GM23338 (cell line): ENCODE measurements around the gene USP6NL. TPM values are rescaled to one million over a fixed set of nuclear protein-coding genes. Genes with fewer than 3 reads are reported as not detected.
A peak's percentile ranks its signal among the peaks of the same experiment; 100 is the strongest.

Experiments used
- ATAC-seq: fragments of 200-7000 bp; cut with Tn5 transposase; 3 replicates; pipeline ENCODE4 v1.9.1; 2020
- DNase-seq: peaks from one replicate; pipeline ENCODE4 v3.0.0-alpha.2; 2015; ENCODE audit warnings: low spot score
- H2AFZ ChIP-seq: fragments of 200-600 bp; sonication (generic); 2 replicates; pipeline ENCODE4 v1.8.0; 2016; ENCODE audit warnings: antibody characterized with exemption, mild to moderate bottlenecking, moderate library complexity
- H3F3A ChIP-seq: fragments of 200-600 bp; sonication (generic); replicated peaks from 2 replicates; pipeline ENCODE4 v1.8.0; 2017; ENCODE audit warnings: antibody characterized with exemption, mixed run types, low read depth
- H3K27ac ChIP-seq: fragments of 200-600 bp; sonication (generic); 2 replicates; pipeline ENCODE4 v1.6.1; 2016; ENCODE audit warnings: low read depth
- H3K27me3 ChIP-seq: fragments of 200-600 bp; sonication (generic); 2 replicates; pipeline ENCODE4 v1.8.0; 2016; ENCODE audit warnings: mild to moderate bottlenecking, mixed run types, moderate library complexity; ENCODE audit not compliant: insufficient read depth
- H3K36me3 ChIP-seq: fragments of 200-600 bp; sonication (generic); 2 replicates; pipeline ENCODE4 v1.8.0; 2016; ENCODE audit warnings: mild to moderate bottlenecking; ENCODE audit not compliant: insufficient read depth
- H3K4me1 ChIP-seq: fragments of 200-600 bp; sonication (generic); 2 replicates; pipeline ENCODE4 v1.8.0; 2016; ENCODE audit warnings: mild to moderate bottlenecking, moderate library complexity; ENCODE audit not compliant: insufficient read depth
- H3K4me2 ChIP-seq: fragments of 200-600 bp; sonication (generic); 2 replicates; pipeline ENCODE4 v1.7.1; 2017; ENCODE audit warnings: mixed run types
- H3K4me3 ChIP-seq: fragments of 200-600 bp; sonication (generic); 2 replicates; pipeline ENCODE4 v1.6.1; 2016; ENCODE audit warnings: mixed run types
- H3K79me2 ChIP-seq: fragments of 200-600 bp; sonication (generic); replicated peaks from 2 replicates; pipeline ENCODE4 v1.8.0; 2017; ENCODE audit warnings: mild to moderate bottlenecking; ENCODE audit not compliant: insufficient read depth
- H3K9me2 ChIP-seq: fragments of 200-600 bp; sonication (generic); 2 replicates; pipeline ENCODE4 v1.8.0; 2017; ENCODE audit not compliant: insufficient read depth
- H4K20me1 ChIP-seq: fragments of 200-600 bp; sonication (generic); replicated peaks from 2 replicates; pipeline ENCODE4 v1.8.0; 2017; ENCODE audit warnings: mild to moderate bottlenecking; ENCODE audit not compliant: insufficient read depth
- H3K27ac Mint-ChIP-seq: 2 replicates; pipeline ENCODE4 v1.8.0; 2020; ENCODE audit warnings: inconsistent platforms, mild to moderate bottlenecking, moderate library complexity, mixed read lengths
- H3K27me3 Mint-ChIP-seq: 3 replicates; pipeline ENCODE4 v1.8.0; 2022; ENCODE audit warnings: low read depth, mild to moderate bottlenecking, moderate library complexity, mixed read lengths, inconsistent platforms; ENCODE audit not compliant: insufficient read depth, poor library complexity
- H3K36me3 Mint-ChIP-seq: 3 replicates; pipeline ENCODE4 v1.8.0; 2021; ENCODE audit warnings: low read depth, mild to moderate bottlenecking, inconsistent platforms, moderate library complexity, mixed read lengths
- H3K4me1 Mint-ChIP-seq: 3 replicates; pipeline ENCODE4 v1.8.0; 2020; ENCODE audit warnings: mild to moderate bottlenecking, inconsistent platforms, mixed read lengths
- H3K4me3 Mint-ChIP-seq: 3 replicates; pipeline ENCODE4 v1.8.0; 2021; ENCODE audit warnings: moderate library complexity, mild to moderate bottlenecking, inconsistent platforms, mixed read lengths
- H3K9me3 Mint-ChIP-seq: 3 replicates; pipeline ENCODE4 v1.8.0; 2020; ENCODE audit warnings: moderate library complexity, mild to moderate bottlenecking, inconsistent platforms, mixed read lengths
- CREB1 ChIP-seq: fragments of 250-450 bp; sonication (Bioruptor Pico); IDR thresholded peaks from 2 replicates; pipeline ENCODE4 v1.5.0; 2020; ENCODE audit warnings: low read depth, mild to moderate bottlenecking, moderate library complexity
- CTCF ChIP-seq, 2 experiments: fragments of 200-600 bp in 1 of 2; sonication (generic) in 1 of 2; conservative IDR thresholded peaks; 2 replicates each; pipeline versions ENCODE4 v1.5.1 to v1.6.1; 2016 to 2017; ENCODE audit warnings: antibody characterized with exemption in 2 of 2, low read depth in 2 of 2, mild to moderate bottlenecking in 2 of 2, moderate library complexity in 1 of 2
- ETS1 ChIP-seq: IDR thresholded peaks from 2 replicates; pipeline ENCODE4 v1.6.1; 2016; ENCODE audit warnings: antibody characterized with exemption
- EZH2 ChIP-seq: fragments of 200-600 bp; sonication (generic); IDR thresholded peaks from one replicate; pipeline ENCODE4 v1.8.0; 2017; ENCODE audit warnings: antibody characterized with exemption, mild to moderate bottlenecking, low read depth; ENCODE audit not compliant: unreplicated experiment
- EZH2phosphoT487 ChIP-seq: fragments of 200-600 bp; sonication (generic); IDR thresholded peaks from one replicate; pipeline ENCODE4 v1.8.1; 2018; ENCODE audit warnings: antibody characterized with exemption; ENCODE audit not compliant: unreplicated experiment
- JUNB ChIP-seq: IDR thresholded peaks from one replicate; pipeline ENCODE4 v1.6.1; 2016; ENCODE audit warnings: antibody characterized with exemption; ENCODE audit not compliant: unreplicated experiment
- NANOG ChIP-seq: IDR thresholded peaks from 2 replicates; pipeline ENCODE4 v1.6.1; 2016; ENCODE audit warnings: antibody characterized with exemption, borderline replicate concordance
- POLR2AphosphoS5 ChIP-seq: IDR thresholded peaks from 2 replicates; pipeline ENCODE4 v1.6.1; 2016; ENCODE audit warnings: antibody characterized with exemption, low read depth
- STAT1 ChIP-seq: IDR thresholded peaks from one replicate; pipeline ENCODE4 v1.6.1; 2016; ENCODE audit warnings: antibody characterized with exemption; ENCODE audit not compliant: unreplicated experiment
- ZNF114 ChIP-seq: fragments of 250-450 bp; sonication (Bioruptor Pico); IDR thresholded peaks from 2 replicates; pipeline ENCODE4 v1.5.0; 2020; ENCODE audit warnings: mild to moderate bottlenecking, moderate library complexity
- ZNF331 ChIP-seq: fragments of 250-450 bp; sonication (Bioruptor Pico); IDR thresholded peaks from 2 replicates; pipeline ENCODE4 v1.5.0; 2020; ENCODE audit warnings: low read depth, mild to moderate bottlenecking, moderate library complexity
- polyA plus RNA-seq: library from polyadenylated mRNA; unstranded; fragments of >200 nt; fragmentation: Nextera tagmentation; extraction: Ambion mirVana; gene quantifications from 2 replicates; pipeline ENCODE4 v1.2.1, GENCODE V29; 2016
- total RNA-seq: library from RNA; depleted of rRNA; stranded (reverse); fragments of >200 nt; shearing (Covaris generic); gene quantifications from 2 replicates; pipeline ENCODE4 v1.2.3, GENCODE V29; 2014
- TF ChIP-seq, protein P1 (sequence below): fragments of 250-450 bp; sonication (Bioruptor Pico); IDR thresholded peaks from 2 replicates; pipeline ENCODE4 v1.5.0; 2020; ENCODE audit warnings: mild to moderate bottlenecking, moderate library complexity
- TF ChIP-seq, protein P2 (sequence below): IDR thresholded peaks from one replicate; pipeline ENCODE4 v1.6.1; 2018; ENCODE audit warnings: antibody characterized with exemption; ENCODE audit not compliant: unreplicated experiment

The USP6NL gene
- total and polyA plus RNA-seq, 2 experiments from 2014 or later = 8.1 to 29.7 TPM

DNA sequence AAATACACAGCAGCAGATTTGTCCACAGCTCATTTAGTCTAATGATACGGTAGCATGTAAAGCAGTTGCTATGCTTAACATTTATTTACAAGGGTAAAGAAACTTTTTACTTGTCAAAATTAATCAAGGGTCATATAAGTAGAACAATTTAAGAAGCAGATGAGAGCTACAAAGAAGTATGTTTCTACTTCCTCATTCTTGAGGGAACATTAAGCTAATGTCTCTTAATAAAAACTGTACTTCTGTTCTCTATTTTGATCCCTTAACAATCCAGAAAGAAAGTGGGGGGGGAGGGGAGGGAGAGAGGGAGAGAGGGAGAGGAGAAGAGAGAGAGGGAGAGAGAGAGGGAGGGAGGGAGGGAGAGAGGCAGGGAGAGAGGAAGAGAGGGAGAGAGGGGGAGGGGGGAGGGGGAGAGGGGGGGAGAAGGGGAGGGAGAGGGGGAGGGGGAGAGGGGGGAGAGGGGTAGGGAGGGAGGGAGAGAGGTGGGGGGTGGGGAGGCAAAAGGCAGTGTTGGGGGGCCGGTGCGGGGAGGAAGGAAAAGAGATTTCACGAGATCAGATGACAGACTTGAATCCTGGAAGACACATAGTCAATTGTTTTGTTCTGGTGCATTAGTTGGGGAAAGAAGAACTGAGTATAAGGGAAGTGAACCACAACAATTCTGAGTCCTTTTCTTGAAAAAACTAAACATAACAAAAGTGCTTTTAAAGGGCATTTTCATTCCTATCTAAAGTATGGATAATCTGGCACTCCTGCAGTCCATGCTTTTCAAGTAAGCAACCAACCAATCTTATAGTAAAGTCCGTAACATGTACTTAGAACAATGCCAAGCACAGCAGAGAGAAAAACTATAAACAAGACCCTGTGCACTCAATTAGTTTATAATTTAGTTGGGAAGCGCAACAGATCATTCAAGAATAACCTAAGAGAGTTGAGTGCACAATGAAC is 128.0 kb downstream of the USP6NL start:
- ATAC-seq = no peak
- no peaks in the 10 kb centered on the region for H3F3A ChIP-seq
- H3K36me3 Mint-ChIP-seq = peaks cover 34% of the 10 kb centered on the region
- peaks cover 8% of the 10 kb centered on the region for H3K4me1 Mint-ChIP-seq
- H3K27me3 Mint-ChIP-seq = peaks cover 3% of the 10 kb centered on the region
- H3K4me1 ChIP-seq = peaks cover 4% of the 10 kb centered on the region; the same call in 1 of the 2 replicates
- H2AFZ ChIP-seq = no peak overlapping the region
- no peaks in the 10 kb centered on the region for H4K20me1 ChIP-seq
- no peak for DNase-seq
- no peaks in the 10 kb centered on the region for H3K27me3 ChIP-seq
- no peaks in the 10 kb centered on the region for H3K9me3 Mint-ChIP-seq
- peak overlapping the region; percentile 46; the same call in 1 of the 2 replicates for H3K27ac ChIP-seq
- H3K9me2 ChIP-seq = no peaks in the 10 kb centered on the region
- no peak overlapping the region for H3K4me3 ChIP-seq
- TF ChIP-seq, protein P1, sequence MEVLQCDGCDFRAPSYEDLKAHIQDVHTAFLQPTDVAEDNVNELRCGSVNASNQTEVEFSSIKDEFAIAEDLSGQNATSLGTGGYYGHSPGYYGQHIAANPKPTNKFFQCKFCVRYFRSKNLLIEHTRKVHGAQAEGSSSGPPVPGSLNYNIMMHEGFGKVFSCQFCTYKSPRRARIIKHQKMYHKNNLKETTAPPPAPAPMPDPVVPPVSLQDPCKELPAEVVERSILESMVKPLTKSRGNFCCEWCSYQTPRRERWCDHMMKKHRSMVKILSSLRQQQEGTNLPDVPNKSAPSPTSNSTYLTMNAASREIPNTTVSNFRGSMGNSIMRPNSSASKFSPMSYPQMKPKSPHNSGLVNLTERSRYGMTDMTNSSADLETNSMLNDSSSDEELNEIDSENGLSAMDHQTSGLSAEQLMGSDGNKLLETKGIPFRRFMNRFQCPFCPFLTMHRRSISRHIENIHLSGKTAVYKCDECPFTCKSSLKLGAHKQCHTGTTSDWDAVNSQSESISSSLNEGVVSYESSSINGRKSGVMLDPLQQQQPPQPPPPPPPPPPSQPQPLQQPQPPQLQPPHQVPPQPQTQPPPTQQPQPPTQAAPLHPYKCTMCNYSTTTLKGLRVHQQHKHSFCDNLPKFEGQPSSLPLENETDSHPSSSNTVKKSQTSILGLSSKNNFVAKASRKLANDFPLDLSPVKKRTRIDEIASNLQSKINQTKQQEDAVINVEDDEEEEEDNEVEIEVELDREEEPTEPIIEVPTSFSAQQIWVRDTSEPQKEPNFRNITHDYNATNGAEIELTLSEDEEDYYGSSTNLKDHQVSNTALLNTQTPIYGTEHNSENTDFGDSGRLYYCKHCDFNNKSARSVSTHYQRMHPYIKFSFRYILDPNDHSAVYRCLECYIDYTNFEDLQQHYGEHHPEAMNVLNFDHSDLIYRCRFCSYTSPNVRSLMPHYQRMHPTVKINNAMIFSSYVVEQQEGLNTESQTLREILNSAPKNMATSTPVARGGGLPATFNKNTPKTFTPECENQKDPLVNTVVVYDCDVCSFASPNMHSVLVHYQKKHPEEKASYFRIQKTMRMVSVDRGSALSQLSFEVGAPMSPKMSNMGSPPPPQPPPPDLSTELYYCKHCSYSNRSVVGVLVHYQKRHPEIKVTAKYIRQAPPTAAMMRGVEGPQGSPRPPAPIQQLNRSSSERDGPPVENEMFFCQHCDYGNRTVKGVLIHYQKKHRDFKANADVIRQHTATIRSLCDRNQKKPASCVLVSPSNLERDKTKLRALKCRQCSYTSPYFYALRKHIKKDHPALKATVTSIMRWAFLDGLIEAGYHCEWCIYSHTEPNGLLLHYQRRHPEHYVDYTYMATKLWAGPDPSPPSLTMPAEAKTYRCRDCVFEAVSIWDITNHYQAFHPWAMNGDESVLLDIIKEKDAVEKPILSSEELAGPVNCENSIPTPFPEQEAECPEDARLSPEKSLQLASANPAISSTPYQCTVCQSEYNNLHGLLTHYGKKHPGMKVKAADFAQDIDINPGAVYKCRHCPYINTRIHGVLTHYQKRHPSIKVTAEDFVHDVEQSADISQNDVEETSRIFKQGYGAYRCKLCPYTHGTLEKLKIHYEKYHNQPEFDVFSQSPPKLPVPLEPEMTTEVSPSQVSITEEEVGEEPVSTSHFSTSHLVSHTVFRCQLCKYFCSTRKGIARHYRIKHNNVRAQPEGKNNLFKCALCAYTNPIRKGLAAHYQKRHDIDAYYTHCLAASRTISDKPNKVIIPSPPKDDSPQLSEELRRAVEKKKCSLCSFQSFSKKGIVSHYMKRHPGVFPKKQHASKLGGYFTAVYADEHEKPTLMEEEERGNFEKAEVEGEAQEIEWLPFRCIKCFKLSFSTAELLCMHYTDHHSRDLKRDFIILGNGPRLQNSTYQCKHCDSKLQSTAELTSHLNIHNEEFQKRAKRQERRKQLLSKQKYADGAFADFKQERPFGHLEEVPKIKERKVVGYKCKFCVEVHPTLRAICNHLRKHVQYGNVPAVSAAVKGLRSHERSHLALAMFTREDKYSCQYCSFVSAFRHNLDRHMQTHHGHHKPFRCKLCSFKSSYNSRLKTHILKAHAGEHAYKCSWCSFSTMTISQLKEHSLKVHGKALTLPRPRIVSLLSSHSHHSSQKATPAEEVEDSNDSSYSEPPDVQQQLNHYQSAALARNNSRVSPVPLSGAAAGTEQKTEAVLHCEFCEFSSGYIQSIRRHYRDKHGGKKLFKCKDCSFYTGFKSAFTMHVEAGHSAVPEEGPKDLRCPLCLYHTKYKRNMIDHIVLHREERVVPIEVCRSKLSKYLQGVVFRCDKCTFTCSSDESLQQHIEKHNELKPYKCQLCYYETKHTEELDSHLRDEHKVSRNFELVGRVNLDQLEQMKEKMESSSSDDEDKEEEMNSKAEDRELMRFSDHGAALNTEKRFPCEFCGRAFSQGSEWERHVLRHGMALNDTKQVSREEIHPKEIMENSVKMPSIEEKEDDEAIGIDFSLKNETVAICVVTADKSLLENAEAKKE = no peak
- TF ChIP-seq POLR2AphosphoS5 = no peak
- TF ChIP-seq JUNB = no peak
- TF ChIP-seq ZNF331 (CRISPR knock-in tag) = no peak
- no peak for TF ChIP-seq EZH2phosphoT487
- no peak for TF ChIP-seq CTCF (conservative IDR thresholded peaks at IDR 0.05; ENCODE audit: low read depth in 2 of 2)
- TF ChIP-seq, protein P2, sequence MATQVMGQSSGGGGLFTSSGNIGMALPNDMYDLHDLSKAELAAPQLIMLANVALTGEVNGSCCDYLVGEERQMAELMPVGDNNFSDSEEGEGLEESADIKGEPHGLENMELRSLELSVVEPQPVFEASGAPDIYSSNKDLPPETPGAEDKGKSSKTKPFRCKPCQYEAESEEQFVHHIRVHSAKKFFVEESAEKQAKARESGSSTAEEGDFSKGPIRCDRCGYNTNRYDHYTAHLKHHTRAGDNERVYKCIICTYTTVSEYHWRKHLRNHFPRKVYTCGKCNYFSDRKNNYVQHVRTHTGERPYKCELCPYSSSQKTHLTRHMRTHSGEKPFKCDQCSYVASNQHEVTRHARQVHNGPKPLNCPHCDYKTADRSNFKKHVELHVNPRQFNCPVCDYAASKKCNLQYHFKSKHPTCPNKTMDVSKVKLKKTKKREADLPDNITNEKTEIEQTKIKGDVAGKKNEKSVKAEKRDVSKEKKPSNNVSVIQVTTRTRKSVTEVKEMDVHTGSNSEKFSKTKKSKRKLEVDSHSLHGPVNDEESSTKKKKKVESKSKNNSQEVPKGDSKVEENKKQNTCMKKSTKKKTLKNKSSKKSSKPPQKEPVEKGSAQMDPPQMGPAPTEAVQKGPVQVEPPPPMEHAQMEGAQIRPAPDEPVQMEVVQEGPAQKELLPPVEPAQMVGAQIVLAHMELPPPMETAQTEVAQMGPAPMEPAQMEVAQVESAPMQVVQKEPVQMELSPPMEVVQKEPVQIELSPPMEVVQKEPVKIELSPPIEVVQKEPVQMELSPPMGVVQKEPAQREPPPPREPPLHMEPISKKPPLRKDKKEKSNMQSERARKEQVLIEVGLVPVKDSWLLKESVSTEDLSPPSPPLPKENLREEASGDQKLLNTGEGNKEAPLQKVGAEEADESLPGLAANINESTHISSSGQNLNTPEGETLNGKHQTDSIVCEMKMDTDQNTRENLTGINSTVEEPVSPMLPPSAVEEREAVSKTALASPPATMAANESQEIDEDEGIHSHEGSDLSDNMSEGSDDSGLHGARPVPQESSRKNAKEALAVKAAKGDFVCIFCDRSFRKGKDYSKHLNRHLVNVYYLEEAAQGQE = no peak
- no peak for TF ChIP-seq EZH2
- no peak for TF ChIP-seq NANOG
- TF ChIP-seq ZNF114 = no peak
- TF ChIP-seq ETS1 = no peak
- TF ChIP-seq CREB1 (CRISPR knock-in tag) = no peak
- no peak for TF ChIP-seq STAT1
- H3K4me3 Mint-ChIP-seq = no peak overlapping the region
- no peak overlapping the region for H3K4me2 ChIP-seq
- H3K36me3 ChIP-seq = no peaks in the 10 kb centered on the region; the same call in 1 of the 2 replicates
- H3K27ac Mint-ChIP-seq = no peak overlapping the region
- no peaks in the 10 kb centered on the region for H3K79me2 ChIP-seq
